PFSK-1 (cell line): ENCODE measurements around the gene SMAD1.

Experiments used
- POLR2AphosphoS5 ChIP-seq: IDR thresholded peaks from 2 replicates; pipeline ENCODE4 v1.6.1; 2012; ENCODE audit warnings: low read depth, mild to moderate bottlenecking, control low read depth, low read length, moderate library complexity
- SIN3A ChIP-seq: IDR thresholded peaks from 2 replicates; pipeline ENCODE4 v1.6.1; 2012; ENCODE audit warnings: mild to moderate bottlenecking, low read length, moderate library complexity, borderline replicate concordance; ENCODE audit not compliant: insufficient read depth
- TAF1 ChIP-seq: IDR thresholded peaks from 2 replicates; pipeline ENCODE4 v1.6.1; 2012; ENCODE audit warnings: low read length, control low read depth, borderline replicate concordance; ENCODE audit not compliant: insufficient read depth

DNA sequence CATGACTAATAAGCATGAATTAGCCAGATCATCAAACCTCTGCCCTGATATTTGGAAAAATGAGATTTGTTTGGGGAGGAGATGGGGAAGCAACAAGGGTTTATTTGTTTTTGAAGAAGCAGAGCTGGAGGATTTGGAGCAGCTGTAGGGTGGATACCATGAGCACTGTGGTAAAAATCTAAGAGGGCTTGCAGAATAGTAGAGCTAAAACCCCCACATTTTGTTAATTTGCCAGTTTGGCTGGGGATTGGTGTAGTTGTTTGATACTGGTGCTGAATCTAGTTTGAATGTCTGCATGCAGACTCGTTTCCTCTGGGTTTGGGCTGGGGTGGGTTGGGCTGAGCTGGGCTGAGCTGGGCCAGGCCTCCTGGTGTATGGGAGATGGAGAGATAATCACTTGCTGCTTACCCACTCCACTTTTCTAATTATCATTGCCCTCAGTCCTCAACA is 43.7 kb downstream of the SMAD1 start:
- TF ChIP-seq POLR2AphosphoS5 (no peak), SIN3A (no peak), TAF1 (no peak)
